ENCODE measurements around the gene IL2RA.
"Not testable (repeated sequence)": the region's sequence is repeated elsewhere in the genome, so short reads cannot be mapped to it uniquely, and the experiment has no call there.

IL2RA gene

GRCh38 chr10:5976512-5977470 is 85.4 kb downstream of the IL2RA start:
- peak; percentile 42 for DNase-seq

GRCh38 chr10:5975641-5976473 is 86.3 kb downstream of the IL2RA start:
- DNase-seq, result peak; percentile 59

- no peak for DNase-seq
Observed at GRCh38 chr10:5973069-5973468, 89.1 kb downstream of the IL2RA start.

- DNase-seq, result peak; percentile 26
Observed at GRCh38 chr10:5971886-5972285, 90.3 kb downstream of the IL2RA start.

GRCh38 chr10:5971315-5971832 is 90.8 kb downstream of the IL2RA start:
- peak; percentile 26 for DNase-seq

GRCh38 chr10:5970527-5970926 is 91.6 kb downstream of the IL2RA start:
- DNase-seq, result no peak

GRCh38 chr10:5970066-5970465 is 92.1 kb downstream of the IL2RA start:
- no peak for DNase-seq

- DNase-seq, result no peak
Observed at GRCh38 chr10:5968681-5969453, 93.3 kb downstream of the IL2RA start.

- DNase-seq, result no peak
Observed at GRCh38 chr10:5968037-5968680, 94.0 kb downstream of the IL2RA start.

- DNase-seq, result no peak
Observed at GRCh38 chr10:5965266-5965665, 96.9 kb downstream of the IL2RA start.

GRCh38 chr10:5964736-5965135 is 97.4 kb downstream of the IL2RA start:
- no peak for DNase-seq

GRCh38 chr10:5963591-5963990 is 98.6 kb downstream of the IL2RA start:
- DNase-seq, result no peak

- DNase-seq, result no peak
Observed at GRCh38 chr10:5963071-5963470, 99.1 kb downstream of the IL2RA start.

GRCh38 chr10:5962358-5962940 is 99.7 kb downstream of the IL2RA start:
- not testable (repeated sequence) for DNase-seq

- DNase-seq, result no peak
Observed at GRCh38 chr10:5961405-5962100, 100.6 kb downstream of the IL2RA start.

- DNase-seq, result not testable (repeated sequence)
Observed at GRCh38 chr10:5960973-5961275, 101.2 kb downstream of the IL2RA start.
